ENCODE measurements around the gene OBP2B.

OBP2B gene

GRCh38 chr9:133167096-133167730, 41.8 kb downstream of the OBP2B start:
- DNase-seq (ENCODE audit: low read depth): no peak

GRCh38 chr9:133166392-133166791, 42.7 kb downstream of the OBP2B start:
- DNase-seq (ENCODE audit: low read depth): no peak

- no peak for DNase-seq (ENCODE audit: low read depth)
Observed at GRCh38 chr9:133165452-133165730, 43.7 kb downstream of the OBP2B start.

GRCh38 chr9:133164191-133164590, 44.9 kb downstream of the OBP2B start:
- DNase-seq (ENCODE audit: low read depth): no peak

- peak; percentile 26 for DNase-seq (ENCODE audit: low read depth)
Observed at GRCh38 chr9:133163504-133164172, 45.4 kb downstream of the OBP2B start, which contains the start of gene GBGT1. Gene GBGT1 (minus strand): TSS chr9:133163914. CDS start chr9:133162412, 1,502 bp downstream.

- no peak for DNase-seq (ENCODE audit: low read depth)
Observed at GRCh38 chr9:133162861-133163503, 46.1 kb downstream of the OBP2B start.

GRCh38 chr9:133161547-133161950, 47.5 kb downstream of the OBP2B start:
- no peak for DNase-seq (ENCODE audit: low read depth)

- peak; percentile 76 for DNase-seq (ENCODE audit: low read depth)
Observed at GRCh38 chr9:133160742-133161546, 48.1 kb downstream of the OBP2B start.

GRCh38 chr9:133158695-133159094, 50.4 kb downstream of the OBP2B start:
- DNase-seq (ENCODE audit: low read depth): no peak
